22Rv1 (cell line): ENCODE results near the gene HPD.

Experiments used
- CTCF ChIP-seq: fragments of 450-650 bp; IDR thresholded peaks from 2 replicates; pipeline ENCODE4 v1.5.1; 2017; ENCODE audit warnings: mild to moderate bottlenecking
- ZFX ChIP-seq: fragments of 450-650 bp; IDR thresholded peaks from 2 replicates; pipeline ENCODE4 v1.6.1; 2017; ENCODE audit warnings: antibody characterized with exemption, borderline replicate concordance

- TF ChIP-seq CTCF: no peak
- no peak for TF ChIP-seq ZFX
Observed at GRCh38 chr12:121789800-121790728, 68.6 kb downstream of the HPD start.
